GM19372 (cell line): ENCODE data around the gene TENT5A.
"Not testable (repeated sequence)": the region's sequence is repeated elsewhere in the genome, so short reads cannot be mapped to it uniquely, and the experiment has no call there.

Experiments
- ATAC-seq: cut with Tn5 transposase; IDR thresholded peaks from one replicate; pipeline ENCODE4 v1.9.1; 2021; ENCODE audit warnings: mild to moderate bottlenecking, low read depth, moderate library complexity; ENCODE audit not compliant: unreplicated experiment

The TENT5A gene

GRCh38 chr6:81751388-81752083 is 945 bp downstream of the TENT5A start:
- no peak for ATAC-seq

DNA sequence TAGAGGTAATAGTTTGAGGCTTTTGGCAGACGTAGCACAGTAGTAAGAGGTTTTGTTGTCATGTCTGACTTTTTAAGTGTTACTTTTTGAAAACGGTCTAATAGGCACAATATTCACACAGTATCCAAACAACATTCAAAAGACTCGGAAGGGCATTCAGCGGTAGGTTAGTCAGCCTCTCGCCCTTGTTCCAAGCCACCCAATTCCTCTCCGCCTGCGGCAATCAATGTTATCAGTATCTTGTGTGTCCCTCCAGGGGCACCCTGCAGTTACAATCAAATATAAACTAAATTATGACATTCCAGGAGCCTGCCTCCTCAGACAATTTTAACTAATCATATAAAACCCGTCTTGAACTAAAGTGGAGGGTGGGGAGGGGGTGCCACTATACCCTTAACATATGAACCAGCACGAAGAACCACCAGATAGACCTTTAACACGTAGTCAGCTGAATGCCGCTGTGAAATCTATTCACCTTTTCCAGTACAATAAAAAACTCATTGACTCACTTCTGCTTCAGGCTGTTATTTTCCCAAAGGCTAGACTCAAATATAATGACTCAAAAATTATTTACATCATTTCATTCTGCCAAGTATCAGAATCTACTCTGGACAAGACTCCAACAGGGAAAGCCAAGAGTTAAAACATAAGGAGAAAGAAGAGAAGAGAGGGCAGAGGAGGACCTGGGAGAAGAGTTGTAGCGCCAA is 1.6 kb downstream of the TENT5A start:
- no peak for ATAC-seq

DNA sequence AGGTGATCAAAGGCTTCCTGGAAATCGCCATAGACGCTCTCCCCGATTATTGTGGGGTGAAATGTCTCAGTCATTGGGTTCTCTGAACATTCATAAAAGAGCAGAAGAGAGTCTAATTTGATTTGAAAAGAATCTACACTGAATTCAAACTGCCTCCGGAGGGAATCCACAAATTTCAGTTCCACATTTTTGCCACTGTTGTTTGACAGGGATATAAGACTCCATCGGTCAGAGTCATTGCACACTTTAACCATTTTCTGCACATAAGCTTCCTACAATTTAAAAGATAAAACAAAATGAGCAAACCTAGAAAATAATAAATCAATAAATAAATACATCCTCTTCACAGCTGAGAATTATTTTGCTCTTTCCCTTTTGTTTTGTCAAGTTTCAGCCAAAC is 2.3 kb downstream of the TENT5A start:
- ATAC-seq = no peak

- ATAC-seq = no peak
Measured at GRCh38 chr6:81749707-81750106, 2.8 kb downstream of the TENT5A start.

- ATAC-seq = no peak
Measured at GRCh38 chr6:81748994-81749393, 3.5 kb downstream of the TENT5A start.

GRCh38 chr6:81747327-81747726 is 5.2 kb downstream of the TENT5A start:
- ATAC-seq = no peak

- no peak for ATAC-seq
Measured at GRCh38 chr6:81744131-81744530, 8.3 kb downstream of the TENT5A start.

DNA sequence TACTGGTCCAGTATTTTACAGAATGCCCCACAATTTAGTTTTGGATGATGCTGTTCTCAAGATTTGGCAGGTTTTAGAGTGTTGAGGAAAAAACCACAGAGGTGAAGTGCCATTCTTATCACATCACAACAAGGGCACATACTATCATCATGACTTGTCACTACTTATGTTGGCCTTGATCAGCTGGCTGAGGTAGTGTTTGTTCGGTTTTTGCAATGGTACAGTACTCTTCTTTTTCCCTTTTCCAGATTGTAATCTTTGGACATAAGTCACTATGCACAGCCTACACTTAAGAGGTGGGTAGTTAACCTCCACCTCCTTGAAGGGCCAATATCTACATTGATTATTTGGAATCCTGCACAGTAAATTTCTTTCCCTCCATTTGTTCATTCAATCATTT is 8.8 kb downstream of the TENT5A start:
- ATAC-seq = no peak

DNA sequence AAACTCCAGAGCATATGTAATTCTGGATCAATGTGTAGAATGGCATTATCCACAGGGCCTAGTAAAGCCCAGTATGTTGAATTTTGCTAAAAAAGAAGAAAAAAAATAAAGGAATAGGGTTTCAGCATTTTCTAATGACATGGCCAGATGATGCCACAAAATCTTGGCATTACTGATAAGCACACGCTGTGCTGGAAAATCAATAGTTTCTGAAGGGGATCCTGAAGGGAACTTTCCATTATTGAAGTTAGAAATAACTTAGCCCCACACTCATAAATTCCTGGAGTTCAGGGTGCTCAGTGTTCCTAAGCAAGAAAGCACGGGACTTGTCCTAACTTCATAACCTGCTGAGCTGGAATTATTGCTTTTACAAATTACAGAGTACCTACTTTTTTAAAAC is 10.8 kb downstream of the TENT5A start:
- no peak for ATAC-seq

- not testable (repeated sequence) for ATAC-seq
Measured at GRCh38 chr6:81740591-81740990, 11.9 kb downstream of the TENT5A start.

- ATAC-seq = no peak
Measured at GRCh38 chr6:81739230-81740195, 13.0 kb downstream of the TENT5A start.

DNA sequence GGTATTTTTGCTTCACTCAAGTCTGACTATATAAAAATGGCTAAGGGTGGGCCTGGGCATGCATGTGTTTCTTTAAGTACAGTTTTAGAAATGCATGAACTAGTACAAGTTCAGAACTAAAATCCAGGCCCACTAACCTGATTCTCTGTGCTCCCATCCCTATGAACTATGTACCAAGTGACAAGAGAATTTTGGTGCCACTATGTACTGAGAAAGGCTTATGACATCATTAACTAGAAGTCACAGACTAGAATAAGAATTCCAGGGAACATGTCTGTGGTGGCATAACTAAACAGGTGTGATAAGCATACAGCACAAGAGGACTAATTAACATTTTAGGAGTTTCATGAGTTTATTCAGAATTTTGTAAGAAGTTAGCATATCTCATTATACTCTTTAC is 16.1 kb downstream of the TENT5A start:
- ATAC-seq = no peak

GRCh38 chr6:81735756-81736380 is 16.6 kb downstream of the TENT5A start:
- ATAC-seq = no peak

DNA sequence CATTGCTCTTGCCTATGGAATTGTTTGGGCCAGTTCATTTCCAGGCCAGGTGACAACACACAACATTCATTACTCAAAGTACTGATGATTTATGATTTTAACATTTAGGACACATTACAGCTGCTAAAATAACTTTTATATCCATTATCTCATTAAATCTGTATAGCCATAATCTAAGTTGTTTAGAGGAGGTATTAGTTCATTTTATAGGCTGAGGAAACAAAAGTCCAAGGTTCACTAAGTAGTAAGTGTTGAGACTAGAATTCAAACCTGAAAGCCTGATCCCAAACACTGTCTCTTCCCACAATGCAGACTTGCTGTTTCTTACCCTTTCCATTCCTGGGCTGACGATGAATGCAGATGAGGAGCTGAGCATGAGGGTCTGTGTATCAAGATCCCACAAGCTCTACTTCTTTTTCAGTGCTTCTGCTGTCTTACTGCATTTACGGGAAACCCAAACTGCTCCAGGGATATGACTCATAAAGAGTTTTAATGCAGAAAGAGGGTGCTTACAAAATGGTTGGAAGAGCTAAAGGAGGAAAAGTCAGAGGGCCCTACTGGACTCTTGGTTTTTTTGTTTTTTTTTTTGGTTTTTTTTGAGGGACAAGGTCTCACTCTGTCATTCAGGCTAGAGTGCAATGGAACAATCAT is 17.9 kb downstream of the TENT5A start:
- ATAC-seq = no peak

- ATAC-seq = no peak
Measured at GRCh38 chr6:81734081-81734480, 18.4 kb downstream of the TENT5A start.

GRCh38 chr6:81731814-81732213 is 20.7 kb downstream of the TENT5A start:
- no peak for ATAC-seq

GRCh38 chr6:81727876-81728517 is 24.5 kb downstream of the TENT5A start:
- no peak for ATAC-seq

DNA sequence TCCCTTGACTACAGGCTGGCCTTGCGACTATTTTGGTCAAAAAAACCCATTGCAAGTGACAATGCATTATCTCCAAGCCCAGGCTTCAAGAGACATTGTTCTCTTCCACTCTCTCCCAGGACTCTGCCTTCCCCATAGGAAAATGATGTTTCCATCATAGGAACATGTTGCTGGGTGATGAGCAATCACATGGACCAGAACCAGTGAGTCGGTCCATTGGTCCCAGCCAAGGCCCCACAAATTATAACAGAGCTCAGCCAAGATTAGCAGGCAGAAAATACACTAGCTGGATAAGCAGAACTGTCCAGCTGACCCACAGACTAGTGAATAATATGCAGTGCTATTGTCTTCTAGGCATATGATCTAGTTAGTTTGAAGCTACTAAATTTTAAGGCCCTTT is 27.4 kb downstream of the TENT5A start:
- no peak for ATAC-seq

DNA sequence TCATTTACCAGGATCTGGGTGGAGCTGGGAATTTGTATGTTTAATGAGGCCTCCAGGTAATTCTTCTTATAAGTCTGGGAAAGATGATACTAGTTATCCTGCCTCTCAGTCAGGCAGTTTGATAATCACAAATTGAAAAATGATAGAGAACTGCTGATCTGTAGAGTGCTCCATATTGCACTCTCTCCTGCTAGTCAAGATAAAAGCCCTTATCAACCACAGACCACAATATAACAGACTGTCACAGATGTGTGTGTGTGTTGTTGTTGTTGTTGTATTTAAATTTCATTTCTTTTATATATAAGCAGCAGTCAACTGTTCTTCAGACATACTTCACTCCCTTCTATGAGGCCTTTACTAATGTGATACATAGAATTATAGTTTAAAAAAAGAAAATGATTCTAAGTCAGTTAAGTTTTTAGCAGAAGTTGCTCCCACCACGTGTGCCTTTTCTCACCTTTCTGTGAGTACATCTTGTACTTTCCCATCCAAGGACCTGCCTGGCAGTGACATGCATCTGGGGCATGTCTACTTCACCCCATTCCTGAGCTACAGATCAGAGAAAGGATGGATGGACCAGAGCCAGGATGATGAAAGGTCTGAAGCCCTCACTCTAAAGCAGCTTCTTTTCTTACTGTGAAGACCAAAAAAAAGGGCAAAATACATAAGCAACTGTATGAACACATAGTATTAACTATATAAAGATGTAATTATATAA is 29.8 kb downstream of the TENT5A start:
- ATAC-seq = no peak
